Liver (tissue), 3 donors: ENCODE data around the gene SLC52A1.

Experiments
- EGR1 ChIP-seq, 2 donors: IDR thresholded peaks; 2 replicates each; pipeline ENCODE4 v1.6.1; 2016 to 2018; ENCODE audit warnings: antibody characterized with exemption in 2 of 2, low read depth in 2 of 2
- FOXA1 ChIP-seq: IDR thresholded peaks from 2 replicates; pipeline ENCODE4 v1.6.1; 2016; ENCODE audit warnings: antibody characterized with exemption
- GABPA ChIP-seq, 2 donors: IDR thresholded peaks in 1 of 2; conservative IDR thresholded peaks in 1 of 2; 2 replicates each; pipeline ENCODE4 v1.6.1; 2016; ENCODE audit warnings: antibody characterized with exemption in 2 of 2, mild to moderate bottlenecking in 1 of 2, moderate library complexity in 1 of 2
- HNF4A ChIP-seq, 2 donors: conservative IDR thresholded peaks; 2 replicates each; pipeline ENCODE4 v1.6.1; 2016; ENCODE audit warnings: antibody characterized with exemption in 2 of 2, mild to moderate bottlenecking in 2 of 2
- HNF4G ChIP-seq: IDR thresholded peaks from 2 replicates; pipeline ENCODE4 v1.6.1; 2016; ENCODE audit warnings: antibody characterized with exemption
- NR2F2 ChIP-seq: IDR thresholded peaks from 2 replicates; pipeline ENCODE4 v1.6.1; 2016; ENCODE audit warnings: antibody characterized with exemption
- RAD21 ChIP-seq, 2 donors: IDR thresholded peaks; 2 replicates each; pipeline ENCODE4 v1.6.1; 2016; ENCODE audit warnings: antibody characterized with exemption in 2 of 2, mild to moderate bottlenecking in 2 of 2
- RXRA ChIP-seq, 2 donors: IDR thresholded peaks; 2 replicates each; pipeline ENCODE4 v1.6.1; 2017 to 2018; ENCODE audit warnings: antibody characterized with exemption in 2 of 2, mild to moderate bottlenecking in 1 of 2
- SP1 ChIP-seq: IDR thresholded peaks from 2 replicates; pipeline ENCODE4 v1.6.1; 2018; ENCODE audit warnings: antibody characterized with exemption, mild to moderate bottlenecking
- TAF1 ChIP-seq: conservative IDR thresholded peaks from 2 replicates; pipeline ENCODE4 v1.6.1; 2016; ENCODE audit warnings: antibody characterized with exemption, mild to moderate bottlenecking
- TF ChIP-seq, protein P1 (sequence below): fragments of 150-350 bp; IDR thresholded peaks from 2 replicates; pipeline ENCODE4 v1.5.1; 2017; ENCODE audit warnings: improper control_type of control experiment, low read depth, low read length; ENCODE audit not compliant: missing input control
- TF ChIP-seq, protein P2 (sequence below): IDR thresholded peaks from 2 replicates; pipeline ENCODE4 v1.6.1; 2016; ENCODE audit warnings: antibody characterized with exemption
- TF ChIP-seq, protein P3 (sequence below): IDR thresholded peaks from 2 replicates; pipeline ENCODE4 v1.6.1; 2016; ENCODE audit warnings: antibody characterized with exemption, mild to moderate bottlenecking
- TF ChIP-seq, protein P4 (sequence below): IDR thresholded peaks from 2 replicates; pipeline ENCODE4 v1.6.1; 2016; ENCODE audit warnings: antibody characterized with exemption
- donor health status: healthy.
- donor health status: healthy.

DNA sequence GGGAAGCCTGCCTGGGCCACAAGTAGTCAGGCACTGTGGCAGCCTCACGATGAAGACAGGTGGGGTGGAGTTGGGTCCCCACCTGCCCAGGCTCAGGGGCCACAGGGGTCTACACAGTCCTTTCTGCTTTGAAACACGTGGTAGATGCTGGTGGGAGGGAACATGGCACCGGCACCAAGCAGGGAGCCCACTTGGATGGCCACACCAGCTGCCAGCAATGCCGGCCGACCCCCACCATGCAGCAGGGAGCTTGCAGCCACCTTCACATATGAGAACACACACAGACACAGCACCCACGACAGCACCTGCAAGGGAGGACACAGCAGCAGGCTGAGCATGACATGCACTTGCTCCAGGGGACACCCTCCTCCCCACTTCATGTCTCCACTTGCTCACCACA is 2.4 kb downstream of the SLC52A1 start:
- TF ChIP-seq, protein P1, sequence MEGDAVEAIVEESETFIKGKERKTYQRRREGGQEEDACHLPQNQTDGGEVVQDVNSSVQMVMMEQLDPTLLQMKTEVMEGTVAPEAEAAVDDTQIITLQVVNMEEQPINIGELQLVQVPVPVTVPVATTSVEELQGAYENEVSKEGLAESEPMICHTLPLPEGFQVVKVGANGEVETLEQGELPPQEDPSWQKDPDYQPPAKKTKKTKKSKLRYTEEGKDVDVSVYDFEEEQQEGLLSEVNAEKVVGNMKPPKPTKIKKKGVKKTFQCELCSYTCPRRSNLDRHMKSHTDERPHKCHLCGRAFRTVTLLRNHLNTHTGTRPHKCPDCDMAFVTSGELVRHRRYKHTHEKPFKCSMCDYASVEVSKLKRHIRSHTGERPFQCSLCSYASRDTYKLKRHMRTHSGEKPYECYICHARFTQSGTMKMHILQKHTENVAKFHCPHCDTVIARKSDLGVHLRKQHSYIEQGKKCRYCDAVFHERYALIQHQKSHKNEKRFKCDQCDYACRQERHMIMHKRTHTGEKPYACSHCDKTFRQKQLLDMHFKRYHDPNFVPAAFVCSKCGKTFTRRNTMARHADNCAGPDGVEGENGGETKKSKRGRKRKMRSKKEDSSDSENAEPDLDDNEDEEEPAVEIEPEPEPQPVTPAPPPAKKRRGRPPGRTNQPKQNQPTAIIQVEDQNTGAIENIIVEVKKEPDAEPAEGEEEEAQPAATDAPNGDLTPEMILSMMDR = no peak
- no peak for TF ChIP-seq GABPA (IDR thresholded peaks at IDR 0.05 in 1 of 2, conservative IDR thresholded peaks at IDR 0.05 in 1 of 2)
- TF ChIP-seq, protein P2, sequence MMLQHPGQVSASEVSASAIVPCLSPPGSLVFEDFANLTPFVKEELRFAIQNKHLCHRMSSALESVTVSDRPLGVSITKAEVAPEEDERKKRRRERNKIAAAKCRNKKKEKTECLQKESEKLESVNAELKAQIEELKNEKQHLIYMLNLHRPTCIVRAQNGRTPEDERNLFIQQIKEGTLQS = no peak
- no peak for TF ChIP-seq HNF4G
- TF ChIP-seq, protein P3, sequence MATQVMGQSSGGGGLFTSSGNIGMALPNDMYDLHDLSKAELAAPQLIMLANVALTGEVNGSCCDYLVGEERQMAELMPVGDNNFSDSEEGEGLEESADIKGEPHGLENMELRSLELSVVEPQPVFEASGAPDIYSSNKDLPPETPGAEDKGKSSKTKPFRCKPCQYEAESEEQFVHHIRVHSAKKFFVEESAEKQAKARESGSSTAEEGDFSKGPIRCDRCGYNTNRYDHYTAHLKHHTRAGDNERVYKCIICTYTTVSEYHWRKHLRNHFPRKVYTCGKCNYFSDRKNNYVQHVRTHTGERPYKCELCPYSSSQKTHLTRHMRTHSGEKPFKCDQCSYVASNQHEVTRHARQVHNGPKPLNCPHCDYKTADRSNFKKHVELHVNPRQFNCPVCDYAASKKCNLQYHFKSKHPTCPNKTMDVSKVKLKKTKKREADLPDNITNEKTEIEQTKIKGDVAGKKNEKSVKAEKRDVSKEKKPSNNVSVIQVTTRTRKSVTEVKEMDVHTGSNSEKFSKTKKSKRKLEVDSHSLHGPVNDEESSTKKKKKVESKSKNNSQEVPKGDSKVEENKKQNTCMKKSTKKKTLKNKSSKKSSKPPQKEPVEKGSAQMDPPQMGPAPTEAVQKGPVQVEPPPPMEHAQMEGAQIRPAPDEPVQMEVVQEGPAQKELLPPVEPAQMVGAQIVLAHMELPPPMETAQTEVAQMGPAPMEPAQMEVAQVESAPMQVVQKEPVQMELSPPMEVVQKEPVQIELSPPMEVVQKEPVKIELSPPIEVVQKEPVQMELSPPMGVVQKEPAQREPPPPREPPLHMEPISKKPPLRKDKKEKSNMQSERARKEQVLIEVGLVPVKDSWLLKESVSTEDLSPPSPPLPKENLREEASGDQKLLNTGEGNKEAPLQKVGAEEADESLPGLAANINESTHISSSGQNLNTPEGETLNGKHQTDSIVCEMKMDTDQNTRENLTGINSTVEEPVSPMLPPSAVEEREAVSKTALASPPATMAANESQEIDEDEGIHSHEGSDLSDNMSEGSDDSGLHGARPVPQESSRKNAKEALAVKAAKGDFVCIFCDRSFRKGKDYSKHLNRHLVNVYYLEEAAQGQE = no peak
- no peak for TF ChIP-seq SP1
- TF ChIP-seq, protein P4, sequence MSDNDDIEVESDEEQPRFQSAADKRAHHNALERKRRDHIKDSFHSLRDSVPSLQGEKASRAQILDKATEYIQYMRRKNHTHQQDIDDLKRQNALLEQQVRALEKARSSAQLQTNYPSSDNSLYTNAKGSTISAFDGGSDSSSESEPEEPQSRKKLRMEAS = no peak
- no peak for TF ChIP-seq RAD21 (IDR thresholded peaks at IDR 0.05)
- no peak for TF ChIP-seq NR2F2
- TF ChIP-seq TAF1 = no peak
- no peak for TF ChIP-seq HNF4A (conservative IDR thresholded peaks at IDR 0.05)
- no peak for TF ChIP-seq EGR1 (IDR thresholded peaks at IDR 0.05; ENCODE audit: low read depth in 2 of 2)
- no peak for TF ChIP-seq RXRA (IDR thresholded peaks at IDR 0.05)
- TF ChIP-seq FOXA1 = no peak
